Measurements from ENCODE around the gene GOLGA8T.
"Not testable (repeated sequence)": the region's sequence is repeated elsewhere in the genome, so short reads cannot be mapped to it uniquely, and the experiment has no call there.

GOLGA8T gene, protein sequence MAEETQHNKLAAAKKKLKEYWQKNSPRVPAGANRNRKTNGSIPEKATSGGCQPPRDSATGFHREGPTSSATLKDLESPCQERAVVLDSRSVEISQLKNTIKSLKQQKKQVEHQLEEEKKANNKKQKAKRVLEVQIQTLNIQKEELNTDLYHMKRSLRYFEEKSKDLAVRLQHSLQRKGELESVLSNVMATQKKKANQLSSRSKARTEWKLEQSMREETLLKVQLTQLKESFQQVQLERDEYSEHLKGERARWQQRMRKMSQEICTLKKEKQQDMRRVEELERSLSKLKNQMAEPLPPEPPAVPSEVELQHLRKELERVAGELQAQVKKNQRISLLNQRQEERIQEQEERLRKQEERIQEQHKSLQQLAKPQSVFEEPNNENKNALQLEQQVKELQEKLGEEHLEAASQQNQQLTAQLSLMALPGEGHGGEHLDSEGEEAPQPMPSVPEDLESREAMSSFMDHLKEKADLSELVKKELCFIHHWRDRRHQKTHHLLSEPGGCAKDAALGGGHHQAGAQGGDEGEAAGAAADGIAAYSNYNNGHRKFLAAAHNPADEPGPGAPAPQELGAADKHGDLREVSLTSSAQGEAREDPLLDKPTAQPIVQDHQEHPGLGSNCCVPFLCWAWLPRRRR

DNA sequence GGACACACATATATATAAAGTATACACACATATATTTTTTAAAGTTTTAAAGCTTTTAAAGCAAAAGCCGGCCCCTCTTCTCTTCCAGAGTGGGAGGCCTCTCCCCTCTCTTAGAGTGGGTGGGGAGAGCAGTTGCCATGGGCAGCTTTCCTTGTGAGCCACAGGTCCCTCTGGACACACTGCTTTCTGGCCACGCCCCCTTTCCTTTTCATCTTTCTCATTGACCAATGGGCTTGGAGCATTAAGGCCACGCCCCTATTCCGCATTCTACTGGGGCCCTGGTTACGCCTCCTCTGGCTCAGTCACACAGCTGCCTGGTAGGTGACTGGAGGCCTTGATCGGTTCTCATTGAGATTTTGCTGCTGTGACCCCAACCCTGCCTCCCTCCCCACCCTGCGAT, at the start of gene GOLGA8T:
GOLGA8T (plus strand) TSS at position 301 of the 400 bp plus-strand sequence; CDS start at position 399, 98 bp downstream.
- not testable (repeated sequence) for DNase-seq (ENCODE audit: low spot score)

DNA sequence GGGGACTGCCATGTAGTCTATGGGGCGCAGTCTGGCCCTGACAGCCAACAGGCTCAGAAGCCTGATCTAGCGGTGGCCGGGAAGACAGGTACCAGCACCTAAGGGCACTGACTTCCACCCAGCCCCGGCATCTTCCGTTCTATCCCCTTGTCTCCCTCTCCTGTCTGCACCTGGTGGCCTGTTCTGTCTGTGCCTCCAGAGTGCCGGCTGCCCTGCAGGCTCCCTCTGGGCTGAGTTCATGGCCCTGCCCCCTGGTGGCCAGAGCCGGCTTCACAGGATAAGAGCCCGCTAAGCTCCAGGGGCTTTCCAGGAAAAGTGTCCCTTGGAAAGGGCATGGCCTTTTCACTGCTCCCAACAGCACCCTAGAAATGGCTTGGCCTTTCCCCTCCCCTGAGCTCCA, 37.0 kb upstream of the GOLGA8T start:
- DNase-seq (ENCODE audit: low spot score), result not testable (repeated sequence)

DNA sequence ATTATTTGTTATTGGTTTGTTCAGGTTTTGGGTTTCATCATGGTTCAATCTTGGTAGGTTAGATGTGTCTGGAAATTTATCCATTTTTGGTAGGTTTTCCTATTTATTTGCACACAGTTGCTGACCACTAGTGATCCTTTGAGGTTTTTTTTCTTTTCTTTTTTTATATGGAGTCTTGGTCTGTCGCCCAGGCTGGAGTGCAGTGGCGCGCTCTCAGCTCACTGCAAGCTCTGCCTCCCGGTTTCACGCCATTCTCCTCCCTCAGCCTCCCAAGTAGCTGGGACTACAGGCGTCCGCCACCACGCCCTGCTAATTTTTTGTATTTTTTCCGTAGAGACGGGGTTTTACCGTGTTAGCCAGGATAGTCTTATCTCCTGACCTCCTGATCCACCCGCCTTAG, 32.0 kb upstream of the GOLGA8T start:
- DNase-seq (ENCODE audit: low spot score), result not testable (repeated sequence)

DNA sequence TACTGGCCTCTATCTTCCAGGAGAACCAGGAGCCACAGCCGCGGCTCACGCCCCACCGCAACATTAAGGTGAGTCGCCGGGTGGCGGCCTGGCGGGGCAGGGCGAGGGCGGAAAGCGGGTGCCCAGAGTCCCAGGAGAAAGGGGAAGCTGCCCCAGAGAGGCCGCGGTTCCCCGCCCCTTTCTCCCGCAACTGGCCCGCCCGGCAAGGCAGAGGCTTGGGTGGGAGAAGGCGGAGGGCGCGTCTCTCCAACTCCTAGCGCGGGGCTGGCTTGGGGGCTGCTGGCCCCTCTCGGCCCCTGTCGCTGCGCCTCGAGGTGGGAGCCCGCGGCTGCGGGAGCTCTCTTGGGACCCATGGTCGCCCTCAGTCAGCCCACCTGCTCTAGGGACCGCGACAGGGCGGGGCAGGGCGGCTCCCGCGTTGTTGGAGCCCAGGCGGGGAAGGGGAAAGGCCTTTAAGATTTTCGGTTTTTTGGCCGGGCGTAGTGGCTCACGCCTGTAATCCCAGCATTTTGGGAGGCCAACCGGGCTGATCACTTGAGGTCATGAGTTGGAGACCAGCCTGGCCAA, 30.8 kb upstream of the GOLGA8T start:
- DNase-seq (ENCODE audit: low spot score), result not testable (repeated sequence)

DNA sequence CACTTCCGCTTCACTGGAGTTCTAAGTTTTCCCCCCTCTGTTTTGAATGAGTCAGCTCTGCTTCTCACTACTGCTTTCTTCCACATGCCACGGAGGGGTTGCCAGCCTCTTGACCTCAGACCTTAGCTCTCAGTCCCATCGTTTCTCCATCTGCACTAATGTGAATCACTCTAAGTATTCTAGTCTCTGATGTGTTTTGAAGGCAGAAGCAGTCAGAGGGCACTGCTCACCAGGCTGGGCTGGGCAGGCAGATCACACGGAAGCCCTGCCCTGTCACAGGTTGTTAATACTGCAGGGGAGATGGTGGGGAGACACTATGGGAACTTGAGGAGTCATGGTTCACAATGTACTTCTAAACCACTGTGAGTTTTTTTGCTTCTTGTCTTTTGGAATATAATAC, 24.3 kb upstream of the GOLGA8T start:
- DNase-seq (ENCODE audit: low spot score), result not testable (repeated sequence)

DNA sequence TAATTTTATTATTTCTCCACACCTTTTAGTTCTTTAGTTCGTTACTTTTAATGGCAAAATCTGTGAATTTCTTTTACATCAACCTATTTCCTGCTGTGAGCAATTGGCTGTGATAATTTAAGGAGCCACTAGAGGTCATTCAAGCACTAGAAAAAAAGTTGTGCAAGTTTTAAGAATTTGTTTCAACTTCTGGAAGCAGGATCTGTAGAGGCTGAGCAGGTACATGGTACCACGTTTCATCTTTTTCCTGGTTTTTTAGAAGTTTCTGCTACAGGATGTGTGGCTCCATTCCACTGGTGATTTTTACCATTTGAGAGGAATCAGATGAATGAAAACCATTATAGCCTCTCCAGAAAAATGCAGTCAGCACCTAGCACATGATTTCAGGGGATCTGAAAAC, 4.8 kb upstream of the GOLGA8T start:
- DNase-seq (ENCODE audit: low spot score), result not testable (repeated sequence)

DNA sequence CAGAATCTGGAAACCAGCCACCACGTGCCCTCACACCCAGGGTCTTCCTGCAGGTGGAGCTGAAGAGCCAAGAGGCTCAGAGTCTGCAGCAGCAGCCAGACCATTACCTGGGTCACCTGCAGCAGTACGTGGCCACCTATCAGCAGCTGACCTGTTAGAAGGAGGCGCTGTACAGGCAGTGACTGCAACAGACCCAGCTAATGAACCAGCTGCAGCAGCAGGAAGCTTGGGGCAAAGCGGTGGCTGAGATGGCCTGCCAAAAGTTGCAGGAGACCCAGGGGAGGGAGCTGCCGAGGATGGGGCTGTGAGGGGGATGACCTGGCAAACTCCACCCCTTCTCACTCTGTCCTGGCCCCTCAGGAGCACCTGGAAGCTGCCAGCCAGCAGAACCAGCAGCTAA, 8.4 kb downstream of the GOLGA8T start:
- not testable (repeated sequence) for DNase-seq (ENCODE audit: low spot score)

DNA sequence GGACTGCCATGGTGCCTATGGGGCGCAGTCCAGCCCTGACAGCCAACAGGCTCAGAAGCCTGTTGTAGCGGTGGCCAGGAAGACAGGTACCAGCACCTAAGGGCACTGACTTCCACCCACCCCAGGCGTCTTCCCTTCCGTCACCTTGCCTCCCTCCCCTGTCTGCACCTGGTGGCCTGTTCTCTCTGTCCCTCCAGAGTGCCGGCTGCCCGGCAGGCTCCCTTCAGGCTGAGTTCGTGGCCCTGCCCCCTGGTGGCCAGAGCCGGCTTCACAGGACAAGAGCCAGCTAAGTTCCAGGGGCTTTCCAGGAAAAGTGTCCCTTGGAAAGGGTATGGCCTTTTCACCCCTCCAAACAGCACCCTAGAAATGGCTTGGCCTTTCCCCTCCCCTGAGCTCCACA, 15.0 kb downstream of the GOLGA8T start:
- DNase-seq (ENCODE audit: low spot score), result not testable (repeated sequence)

DNA sequence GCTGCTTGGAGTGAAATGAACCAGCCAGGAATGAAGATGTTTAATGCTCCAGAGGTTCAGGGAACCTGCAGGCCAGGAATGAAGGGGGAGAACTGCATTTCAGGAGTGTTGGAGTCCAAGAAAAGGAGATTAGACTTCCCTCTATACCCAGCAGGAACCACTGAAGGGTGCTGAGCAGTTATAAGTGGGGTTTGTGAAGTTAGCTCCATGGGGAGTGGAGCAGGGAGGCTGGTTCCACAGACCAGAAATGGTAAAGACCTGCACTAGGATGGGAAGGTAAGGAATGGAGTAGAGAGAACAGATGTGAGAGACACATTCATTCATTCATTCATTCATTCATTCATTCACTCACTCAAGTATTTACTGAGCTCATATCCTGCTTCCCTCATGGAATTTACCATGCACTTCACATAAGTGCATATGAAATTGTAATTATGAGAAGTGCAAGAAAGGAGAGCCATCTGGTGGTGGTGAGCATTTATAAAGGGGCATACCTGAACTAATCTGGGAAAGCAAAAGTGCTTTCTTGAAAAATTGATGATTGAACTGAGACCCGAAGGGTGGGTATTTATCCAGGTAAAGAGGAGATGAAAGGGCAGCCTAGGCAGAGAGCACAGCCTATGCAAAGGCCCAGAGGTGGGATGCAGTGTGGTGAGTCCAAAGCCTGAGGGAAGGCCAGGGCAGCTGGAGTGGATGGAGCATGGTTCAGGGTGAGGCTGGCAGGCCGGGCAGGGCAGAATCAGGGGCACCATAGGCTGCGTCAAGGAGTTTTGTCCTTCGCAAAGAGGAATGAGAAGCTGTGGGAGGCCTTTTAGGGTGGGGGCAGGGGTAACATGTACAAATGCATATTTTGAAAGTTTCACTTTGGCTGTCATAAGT, 27.9 kb downstream of the GOLGA8T start:
- DNase-seq (ENCODE audit: low spot score), result not testable (repeated sequence)

DNA sequence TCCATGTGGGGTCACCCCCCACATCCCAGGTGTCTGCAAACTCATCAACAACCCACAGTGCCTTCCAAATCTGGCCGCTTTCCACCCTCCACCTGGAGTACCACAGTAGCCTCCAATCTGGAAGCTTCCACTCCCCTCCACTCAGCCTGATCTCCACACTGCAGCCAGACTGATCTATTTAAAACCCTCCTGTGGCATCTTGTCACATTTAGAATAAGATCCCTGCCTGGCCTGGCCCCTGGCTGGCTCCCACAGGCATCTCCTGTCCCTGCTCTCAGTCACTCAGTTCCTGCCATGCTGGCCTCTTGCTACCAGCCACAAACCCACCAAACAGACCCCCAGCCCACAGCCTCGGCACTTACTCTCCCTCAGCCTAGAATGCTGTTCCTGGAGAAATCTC, 28.9 kb downstream of the GOLGA8T start:
- not testable (repeated sequence) for DNase-seq (ENCODE audit: low spot score)

DNA sequence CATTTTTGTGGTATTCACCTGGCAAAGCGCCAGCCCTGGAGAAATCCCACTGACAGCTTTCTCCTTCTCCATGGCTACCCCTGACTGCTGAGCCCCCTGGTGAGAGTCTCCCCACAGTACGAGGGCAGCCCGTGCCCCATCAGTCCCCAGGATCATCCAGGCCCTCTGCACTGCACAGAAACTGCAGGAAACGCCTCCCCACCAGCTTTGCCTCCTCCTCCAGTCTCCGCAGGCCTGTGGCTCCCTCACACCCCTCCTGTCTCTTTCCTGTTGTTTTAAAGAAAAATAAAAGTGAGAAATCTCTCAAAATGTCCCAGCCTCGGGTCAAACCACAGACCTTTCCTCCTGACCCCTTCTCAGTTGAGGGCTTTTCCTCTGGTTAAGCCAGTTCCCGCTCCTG, 29.4 kb downstream of the GOLGA8T start:
- not testable (repeated sequence) for DNase-seq (ENCODE audit: low spot score)

DNA sequence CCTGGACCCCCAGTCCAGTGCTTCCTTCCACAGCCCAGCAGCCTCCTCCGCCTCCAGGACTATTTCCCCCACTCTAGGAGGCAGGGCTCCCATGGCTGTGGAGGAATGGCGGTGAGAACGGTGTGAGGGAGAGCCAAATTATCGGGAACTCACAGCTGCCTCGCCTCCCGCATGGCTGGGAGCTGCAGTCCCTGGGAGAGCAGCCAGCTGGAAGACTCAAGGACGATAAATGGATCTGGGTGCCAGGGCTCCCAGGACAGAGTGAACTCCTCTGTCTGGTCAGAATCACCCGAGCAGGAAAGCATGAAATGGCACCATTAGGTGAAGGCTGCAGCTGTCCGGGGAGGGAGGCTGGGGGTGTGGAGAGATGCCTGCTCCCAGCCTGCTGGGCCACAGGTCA, 32.6 kb downstream of the GOLGA8T start:
- not testable (repeated sequence) for DNase-seq (ENCODE audit: low spot score)

DNA sequence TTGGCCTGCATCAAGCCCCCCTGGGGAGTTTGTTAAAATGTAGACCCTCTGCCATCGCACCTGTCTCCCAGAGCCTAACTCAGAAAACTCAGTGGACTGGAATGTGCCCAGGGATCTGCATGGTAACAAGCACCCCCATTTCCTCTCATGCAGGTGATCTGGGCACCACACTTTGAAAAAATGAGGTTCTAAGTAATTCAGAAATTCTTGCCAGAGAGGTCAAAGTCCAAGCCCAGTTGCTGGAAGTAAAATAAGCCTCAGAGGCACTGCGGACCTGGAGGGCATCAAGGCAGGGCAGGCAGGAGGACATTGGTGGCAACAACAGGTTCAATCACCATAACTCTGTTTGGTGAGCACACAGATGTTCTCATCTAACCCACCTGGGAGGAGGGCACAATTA, 33.0 kb downstream of the GOLGA8T start:
- not testable (repeated sequence) for DNase-seq (ENCODE audit: low spot score)

DNA sequence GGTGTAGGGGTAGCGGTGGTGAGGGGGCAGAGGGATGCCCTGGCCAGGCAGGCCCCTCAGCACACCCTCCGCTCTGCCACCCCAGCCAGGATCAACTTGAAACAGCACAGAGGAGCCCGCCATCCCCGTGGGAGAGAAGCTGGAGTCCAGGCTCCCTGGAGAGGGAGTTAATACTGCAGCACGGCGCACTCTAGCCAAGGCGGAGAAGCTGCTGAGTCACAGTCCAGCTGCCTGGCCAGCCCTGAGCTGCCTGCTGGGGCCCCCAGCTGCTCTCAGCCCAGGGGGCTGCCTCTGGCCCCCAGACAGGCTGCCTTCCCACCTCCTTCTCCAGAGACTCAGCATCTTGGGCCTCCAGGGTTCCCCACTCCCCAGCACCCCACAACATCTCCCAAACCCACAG, 36.6 kb downstream of the GOLGA8T start:
- not testable (repeated sequence) for DNase-seq (ENCODE audit: low spot score)

DNA sequence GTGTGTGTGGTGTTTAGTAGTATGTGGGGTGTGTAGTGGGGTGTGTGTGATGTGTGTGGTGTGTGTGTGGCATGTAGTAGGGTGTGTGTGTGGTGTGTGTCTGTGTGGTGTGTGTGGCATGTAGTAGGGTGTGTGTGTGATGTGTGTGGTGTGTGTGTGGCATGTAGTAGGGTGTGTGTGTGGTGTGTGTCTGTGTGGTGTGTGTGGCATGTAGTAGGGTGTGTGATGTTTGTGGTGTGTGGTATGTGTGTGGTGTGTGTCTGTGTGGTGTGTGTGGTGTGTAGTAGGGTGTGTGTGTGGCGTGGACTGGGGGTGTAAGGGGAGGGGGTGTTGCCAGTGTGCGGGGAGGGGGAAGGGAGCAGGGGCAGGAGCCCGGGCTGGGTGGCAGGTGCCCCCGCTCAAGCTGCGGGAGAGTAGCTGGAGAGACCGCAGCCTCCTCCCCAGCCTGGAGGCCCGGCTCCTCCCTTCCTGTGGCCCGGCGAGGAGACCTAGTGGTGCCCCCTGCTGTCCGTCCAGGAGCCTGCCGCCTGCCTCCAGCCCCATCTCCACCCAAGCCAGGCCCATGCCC, 38.3 kb downstream of the GOLGA8T start:
- DNase-seq (ENCODE audit: low spot score), result peak; percentile 52

DNA sequence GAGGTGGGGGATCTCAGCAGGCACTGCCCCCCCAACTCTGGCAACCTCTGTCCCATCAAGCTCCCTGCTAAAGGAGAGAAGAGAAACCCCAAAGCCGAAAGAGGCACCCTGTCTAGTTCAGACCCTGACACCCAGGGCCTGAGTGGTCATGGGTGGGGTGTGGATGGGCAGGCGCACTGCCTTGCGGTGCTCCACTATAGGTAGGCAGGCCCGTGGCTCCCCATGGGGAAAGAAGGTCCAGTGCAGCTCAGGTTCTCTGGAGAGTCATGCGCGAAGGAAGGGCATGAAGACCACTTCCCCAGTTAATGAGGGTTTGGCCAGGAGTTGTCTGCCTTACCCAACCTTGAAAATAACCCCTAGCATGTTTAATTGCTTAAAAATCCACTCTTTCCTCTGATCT, 40.4 kb downstream of the GOLGA8T start:
- DNase-seq (ENCODE audit: low spot score), result not testable (repeated sequence)

DNA sequence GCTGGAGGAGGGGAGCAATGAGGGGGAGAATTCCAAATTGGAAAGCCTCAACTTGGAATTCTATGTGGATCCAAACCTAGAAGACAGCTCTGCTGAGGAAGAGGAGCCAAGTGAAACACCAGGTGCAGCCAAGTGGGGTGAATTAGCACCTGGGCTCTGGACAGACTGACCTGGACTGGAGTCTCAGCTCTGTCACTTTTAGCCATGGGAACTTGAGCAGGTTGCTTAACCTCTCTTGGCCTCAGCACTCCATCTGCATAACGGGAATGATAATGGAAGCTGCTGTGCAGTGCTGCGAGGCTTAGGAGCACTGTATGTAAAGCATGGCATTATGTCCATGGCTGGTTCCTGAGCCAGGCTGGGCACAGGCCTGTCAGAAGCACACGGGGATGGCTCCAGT, 41.8 kb downstream of the GOLGA8T start:
- DNase-seq (ENCODE audit: low spot score), result not testable (repeated sequence)

DNA sequence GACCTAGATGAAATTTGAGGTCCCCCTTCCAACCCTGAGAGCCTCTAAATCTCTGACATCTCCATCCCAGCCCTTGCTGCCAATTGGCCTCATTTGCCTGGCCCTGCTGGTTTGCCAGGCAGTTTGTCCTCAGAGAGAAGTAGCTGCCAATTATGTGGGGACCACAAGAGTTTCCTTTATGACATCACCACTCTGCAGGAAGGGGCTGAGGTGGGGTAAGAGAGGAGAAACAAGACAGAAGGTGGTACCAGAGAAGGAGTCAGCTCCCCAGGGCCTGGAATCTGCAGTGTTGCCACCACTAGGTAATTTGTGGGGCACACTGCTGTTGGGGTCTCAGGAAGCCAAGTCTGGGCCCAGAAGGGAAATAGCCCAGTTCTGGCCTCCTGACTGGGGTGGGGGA, 45.0 kb downstream of the GOLGA8T start:
- DNase-seq (ENCODE audit: low spot score), result not testable (repeated sequence)

DNA sequence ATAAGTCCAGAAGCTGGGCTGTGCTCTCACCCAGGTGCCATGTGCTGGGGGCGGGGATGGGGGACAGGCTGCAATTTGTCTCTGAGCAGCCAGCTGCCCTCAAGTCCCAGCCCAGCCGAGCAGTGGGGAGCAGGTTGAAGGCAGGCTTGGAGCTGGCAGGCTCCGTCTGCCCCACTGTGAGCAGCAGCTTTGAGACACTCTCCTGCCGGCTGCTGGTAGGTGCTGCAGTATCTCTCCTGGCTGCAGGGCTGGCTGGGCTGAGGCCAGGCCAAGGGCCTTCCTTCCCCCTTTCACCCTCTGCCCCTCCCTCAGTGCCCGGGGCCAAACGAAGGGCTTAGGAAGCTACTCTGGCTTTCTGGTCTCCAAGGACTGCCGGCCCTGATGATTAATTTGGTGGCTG, 50.6 kb downstream of the GOLGA8T start:
- not testable (repeated sequence) for DNase-seq (ENCODE audit: low spot score)

DNA sequence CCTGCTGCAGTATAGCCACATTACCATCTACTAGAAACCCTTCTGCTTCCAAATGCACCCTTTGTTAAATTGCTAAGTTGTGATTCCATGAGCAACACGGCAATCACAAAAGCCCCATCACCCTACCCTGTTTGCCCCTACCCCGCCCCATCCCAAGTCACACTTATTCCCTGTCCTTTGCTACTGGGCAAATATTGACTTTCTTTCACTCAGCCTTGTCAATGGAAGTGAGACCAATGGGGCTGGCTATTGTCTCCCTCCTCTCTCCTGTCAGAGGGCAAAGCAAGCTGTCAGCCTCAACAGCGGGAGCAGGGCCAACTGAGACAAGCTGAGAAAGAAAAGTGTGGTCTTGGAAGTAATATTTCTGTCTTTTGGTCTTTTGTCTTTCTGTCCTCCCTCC, 52.6 kb downstream of the GOLGA8T start:
- DNase-seq (ENCODE audit: low spot score), result not testable (repeated sequence)

DNA sequence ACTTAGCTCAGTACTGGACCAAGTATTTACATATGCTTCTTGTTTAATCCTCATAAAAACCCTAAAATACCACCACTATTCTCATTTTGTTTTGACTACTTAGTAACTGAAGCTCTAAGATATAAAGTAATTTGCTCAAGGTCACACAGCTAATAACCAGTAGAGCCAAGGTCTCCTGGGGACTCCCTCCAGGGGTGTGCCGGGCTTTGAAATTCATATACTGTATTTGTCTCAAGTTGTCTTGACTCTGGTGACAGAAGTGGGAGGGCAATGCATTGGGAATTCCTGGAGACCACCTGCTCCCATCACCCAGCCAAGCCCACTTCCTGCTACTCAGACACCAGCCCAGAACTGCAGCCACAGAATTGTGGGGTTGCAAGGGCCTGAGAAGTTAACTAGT, 54.9 kb downstream of the GOLGA8T start:
- DNase-seq (ENCODE audit: low spot score), result not testable (repeated sequence)

DNA sequence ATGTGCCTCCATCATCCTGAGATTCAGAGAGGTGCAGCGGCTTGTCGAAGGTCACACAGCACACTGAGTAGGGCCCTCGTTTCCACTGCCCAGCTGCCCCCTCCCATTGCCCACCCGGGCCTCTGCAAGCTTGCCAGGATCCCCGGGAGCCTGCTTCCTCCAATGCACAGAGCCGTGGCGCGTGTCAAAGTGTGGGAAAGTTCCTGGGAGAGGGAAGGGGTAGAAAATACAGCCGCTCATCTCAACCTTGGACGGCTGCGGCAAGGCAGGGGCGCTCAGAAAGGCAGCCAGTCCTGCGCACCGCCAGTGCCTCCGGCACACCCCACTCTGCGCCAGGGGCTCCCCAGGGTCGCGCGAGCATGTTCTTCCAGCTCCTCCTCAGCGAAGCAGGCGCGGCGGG, 56.3 kb downstream of the GOLGA8T start:
- DNase-seq (ENCODE audit: low spot score), result not testable (repeated sequence)

All from left forelimb (tissue), 1 donor.